H9 (cell line): ENCODE results near the gene CCDC86. TPM values are rescaled to one million over a fixed set of nuclear protein-coding genes. Genes with fewer than 3 reads are reported as not detected.

ENCODE experiments used
- DNase-seq: peaks from one replicate; pipeline ENCODE4 v3.0.0-alpha.2; 2017
- H2AFZ ChIP-seq: one replicate; pipeline ENCODE4 v1.6.1; 2013; ENCODE audit warnings: mild to moderate bottlenecking, low read length, control low read depth, moderate library complexity
- H2AK5ac ChIP-seq: 2 replicates; pipeline ENCODE4 v1.6.1; 2013; ENCODE audit warnings: low read length, control low read depth, mixed read lengths; ENCODE audit not compliant: insufficient read length
- H2BK120ac ChIP-seq: one replicate; pipeline ENCODE4 v1.6.1; 2013; ENCODE audit warnings: low read depth, mild to moderate bottlenecking, low read length, control low read depth, inconsistent platforms; ENCODE audit not compliant: poor library complexity, severe bottlenecking
- H2BK12ac ChIP-seq: 2 replicates; pipeline ENCODE4 v1.6.1; 2013; ENCODE audit warnings: low read length, control low read depth, mixed read lengths, low read depth; ENCODE audit not compliant: insufficient read length
- H2BK15ac ChIP-seq: 2 replicates; pipeline ENCODE4 v1.6.1; 2013; ENCODE audit warnings: low read depth, low read length, control low read depth
- H2BK20ac ChIP-seq: one replicate; pipeline ENCODE4 v1.6.1; 2013; ENCODE audit warnings: low read depth, mild to moderate bottlenecking, low read length, control low read depth, inconsistent platforms; ENCODE audit not compliant: poor library complexity, severe bottlenecking
- H2BK5ac ChIP-seq: 2 replicates; pipeline ENCODE4 v1.6.1; 2013; ENCODE audit warnings: low read length, control low read depth, mixed read lengths; ENCODE audit not compliant: insufficient read length
- H3K14ac ChIP-seq: 2 replicates; pipeline ENCODE4 v1.6.1; 2013; ENCODE audit warnings: low read length, control low read depth; ENCODE audit not compliant: insufficient read depth
- H3K18ac ChIP-seq: 2 replicates; pipeline ENCODE4 v1.6.1; 2013; ENCODE audit warnings: low read depth, mild to moderate bottlenecking, mixed read lengths, low read length, control low read depth; ENCODE audit not compliant: insufficient read length
- H3K23ac ChIP-seq: 2 replicates; pipeline ENCODE4 v1.6.1; 2013; ENCODE audit warnings: low read length, control low read depth, mixed read lengths, low read depth; ENCODE audit not compliant: insufficient read length
- H3K23me2 ChIP-seq: 2 replicates; pipeline ENCODE4 v1.6.1; 2013; ENCODE audit warnings: low read depth, mild to moderate bottlenecking, mixed read lengths, low read length, control low read depth; ENCODE audit not compliant: insufficient read length, poor library complexity, severe bottlenecking
- H3K27ac ChIP-seq: 2 replicates; pipeline ENCODE4 v1.5.1; 2013; ENCODE audit warnings: low read length, control low read depth, mixed read lengths, low read depth; ENCODE audit not compliant: insufficient read length
- H3K27me3 ChIP-seq: 2 replicates; pipeline ENCODE4 v1.6.1; 2013; ENCODE audit warnings: low read length, control low read depth, inconsistent platforms; ENCODE audit not compliant: insufficient read depth
- H3K4ac ChIP-seq: 2 replicates; pipeline ENCODE4 v1.6.1; 2013; ENCODE audit warnings: low read depth, mild to moderate bottlenecking, control low read depth, inconsistent platforms, low read length, moderate library complexity
- H3K4me1 ChIP-seq: 2 replicates; pipeline ENCODE4 v1.6.1; 2013; ENCODE audit warnings: low read length, control low read depth, inconsistent platforms; ENCODE audit not compliant: insufficient read depth
- H3K4me2 ChIP-seq: 2 replicates; pipeline ENCODE4 v1.6.1; 2013; ENCODE audit warnings: low read length, control low read depth, mixed read lengths; ENCODE audit not compliant: insufficient read length, insufficient read depth
- H3K56ac ChIP-seq: 2 replicates; pipeline ENCODE4 v1.6.1; 2013; ENCODE audit warnings: low read depth, mild to moderate bottlenecking, mixed read lengths, low read length, control low read depth; ENCODE audit not compliant: insufficient read length
- H3K79me1 ChIP-seq: 2 replicates; pipeline ENCODE4 v1.6.1; 2013; ENCODE audit warnings: low read depth, mild to moderate bottlenecking, moderate library complexity, low read length, control low read depth, inconsistent platforms; ENCODE audit not compliant: insufficient read depth, poor library complexity, severe bottlenecking
- H3K79me2 ChIP-seq: 2 replicates; pipeline ENCODE4 v1.6.1; 2013; ENCODE audit warnings: low read length, control low read depth, inconsistent platforms; ENCODE audit not compliant: insufficient read depth
- H3K9ac ChIP-seq: 2 replicates; pipeline ENCODE4 v1.6.1; 2013; ENCODE audit warnings: low read length, control low read depth, mixed read lengths; ENCODE audit not compliant: insufficient read length; ENCODE audit errors: extremely low read depth
- H3K9me3 ChIP-seq: one replicate; pipeline ENCODE4 v1.6.1; 2013; ENCODE audit warnings: low read depth, low read length, inconsistent platforms; ENCODE audit not compliant: control insufficient read depth
- H3T11ph ChIP-seq: one replicate; pipeline ENCODE4 v1.6.1; 2013; ENCODE audit warnings: mild to moderate bottlenecking, low read length, control low read depth, inconsistent platforms
- H4K20me1 ChIP-seq: one replicate; pipeline ENCODE4 v1.6.1; 2013; ENCODE audit not compliant: control insufficient read depth, insufficient read length, insufficient read depth
- H4K5ac ChIP-seq: 2 replicates; pipeline ENCODE4 v1.6.1; 2013; ENCODE audit warnings: low read depth, mild to moderate bottlenecking, mixed read lengths, low read length, control low read depth; ENCODE audit not compliant: insufficient read length
- H4K8ac ChIP-seq: replicated peaks from 2 replicates; pipeline ENCODE4 v1.6.1; 2013; ENCODE audit warnings: low read length, control low read depth, mixed read lengths, low read depth; ENCODE audit not compliant: insufficient read length
- H4K91ac ChIP-seq: 2 replicates; pipeline ENCODE4 v1.6.1; 2013; ENCODE audit warnings: low read depth, mild to moderate bottlenecking, moderate library complexity, mixed read lengths, low read length, control low read depth; ENCODE audit not compliant: insufficient read length
- H3K27ac Mint-ChIP-seq, 3 experiments: 2 replicates in 2 of 3; 3 replicates in 1 of 3; pipeline ENCODE4 v1.8.0; 2020 to 2021; ENCODE audit warnings: mixed read lengths in 3 of 3, mild to moderate bottlenecking in 1 of 3, moderate library complexity in 1 of 3
- H3K27me3 Mint-ChIP-seq: 2 replicates; pipeline ENCODE4 v1.8.0; 2021; ENCODE audit warnings: low read depth, mild to moderate bottlenecking, moderate library complexity, mixed read lengths
- H3K36me3 Mint-ChIP-seq, 3 experiments: 2 replicates in 2 of 3; 3 replicates in 1 of 3; pipeline ENCODE4 v1.8.0; 2020 to 2021; ENCODE audit warnings: low read depth in 3 of 3, mixed read lengths in 3 of 3; ENCODE audit not compliant: insufficient read depth in 1 of 3
- H3K4me1 Mint-ChIP-seq, 2 experiments: 2 replicates each; pipeline ENCODE4 v1.8.0; 2020; ENCODE audit warnings: mixed read lengths in 2 of 2
- H3K4me3 Mint-ChIP-seq, 2 experiments: 2 replicates in 1 of 2; 3 replicates in 1 of 2; pipeline ENCODE4 v1.8.0; 2020 to 2021; ENCODE audit warnings: mild to moderate bottlenecking in 2 of 2, mixed read lengths in 2 of 2, moderate library complexity in 1 of 2
- H3K9me3 Mint-ChIP-seq, 2 experiments: 2 replicates in 1 of 2; 3 replicates in 1 of 2; pipeline ENCODE4 v1.8.0; 2020; ENCODE audit warnings: mild to moderate bottlenecking in 2 of 2, mixed read lengths in 2 of 2, moderate library complexity in 1 of 2
- WGBS: extraction: QIAGEN DNeasy Blood & Tissue Kit; methylation state at CpG from one replicate; pipeline ENCODE4 v1.1.7; 2013; ENCODE audit warnings: missing lambda C conversion rate, low lambda C conversion rate, mixed read lengths; ENCODE audit not compliant: insufficient read length; ENCODE audit errors: extremely low coverage; 5-methylcytosine and 5-hydroxymethylcytosine counted together
- long read RNA-seq: library from polyadenylated mRNA; unstranded; transcript quantifications from one replicate; pipeline ENCODE4 v2.0.0, GENCODE V29; 2020
- total RNA-seq: library from RNA; stranded (reverse); gene quantifications from 2 replicates; pipeline ENCODE4 v1.2.1, GENCODE V29; 2021
- TF ChIP-seq, protein P1 (sequence below): fragments of 200-600 bp; sonication (generic); conservative IDR thresholded peaks from 3 replicates; pipeline ENCODE4 v1.8.0; 2021; ENCODE audit warnings: antibody characterized with exemption, mild to moderate bottlenecking

Gene CCDC86, protein sequence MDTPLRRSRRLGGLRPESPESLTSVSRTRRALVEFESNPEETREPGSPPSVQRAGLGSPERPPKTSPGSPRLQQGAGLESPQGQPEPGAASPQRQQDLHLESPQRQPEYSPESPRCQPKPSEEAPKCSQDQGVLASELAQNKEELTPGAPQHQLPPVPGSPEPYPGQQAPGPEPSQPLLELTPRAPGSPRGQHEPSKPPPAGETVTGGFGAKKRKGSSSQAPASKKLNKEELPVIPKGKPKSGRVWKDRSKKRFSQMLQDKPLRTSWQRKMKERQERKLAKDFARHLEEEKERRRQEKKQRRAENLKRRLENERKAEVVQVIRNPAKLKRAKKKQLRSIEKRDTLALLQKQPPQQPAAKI
- 82.3 and 84.3 TPM in 2 replicates for total RNA-seq
- long read RNA-seq, transcript CCDC86-201 (4 exons, 1,893 nt), result major isoform, 609 of 623 reads
- long read RNA-seq, partial matches to known transcripts, result 1 of 623 reads
- long read RNA-seq, other reads (novel, unspliced or antisense), result 7 of 623 reads

DNA sequence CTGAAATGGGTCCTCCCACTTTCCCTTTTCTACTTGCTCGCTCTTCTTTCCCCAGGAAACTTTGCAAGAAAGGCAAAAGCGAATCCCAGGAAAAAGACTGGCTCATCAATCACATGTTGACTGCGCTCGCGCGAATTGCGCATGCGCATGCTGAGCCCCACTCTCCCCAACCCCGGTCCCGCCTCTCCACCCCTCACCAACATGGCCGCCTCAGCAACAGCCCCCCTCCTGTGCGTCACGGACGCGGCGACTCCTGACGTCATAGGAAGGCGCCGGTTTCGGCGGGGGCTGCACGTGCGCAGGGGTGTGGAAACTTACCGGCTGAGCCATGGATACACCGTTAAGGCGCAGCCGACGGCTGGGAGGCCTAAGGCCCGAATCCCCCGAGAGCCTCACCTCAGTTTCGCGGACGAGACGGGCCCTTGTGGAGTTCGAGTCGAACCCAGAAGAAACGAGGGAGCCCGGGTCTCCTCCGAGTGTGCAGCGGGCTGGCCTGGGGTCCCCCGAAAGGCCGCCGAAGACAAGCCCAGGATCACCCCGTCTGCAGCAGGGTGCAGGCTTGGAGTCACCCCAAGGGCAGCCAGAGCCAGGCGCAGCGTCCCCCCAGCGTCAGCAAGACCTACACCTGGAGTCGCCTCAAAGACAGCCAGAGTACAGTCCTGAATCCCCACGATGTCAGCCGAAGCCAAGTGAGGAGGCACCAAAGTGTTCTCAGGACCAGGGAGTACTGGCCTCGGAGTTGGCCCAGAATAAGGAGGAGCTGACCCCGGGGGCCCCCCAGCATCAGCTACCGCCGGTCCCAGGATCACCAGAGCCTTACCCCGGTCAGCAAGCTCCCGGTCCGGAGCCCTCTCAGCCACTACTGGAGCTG is at the start of gene CCDC86:
CCDC86 (plus strand) TSS at position 317 of the 871 bp plus-strand sequence; CDS start at position 329, 12 bp downstream.
- no CpG with 5 or more reads among the region's 57 CpGs for WGBS
- Histone ChIP-seq H2BK20ac (no peak within 1 kb of the TSS), H3T11ph (no peak within 1 kb of the TSS), H3K56ac (no peak within 1 kb of the TSS), H3K14ac (peak within 1 kb of the TSS; percentile 92), H2AK5ac (no peak within 1 kb of the TSS), H3K9ac (peak within 1 kb of the TSS; percentile 74), H3K4ac (no peak within 1 kb of the TSS; the same call in 1 of the 2 replicates), H3K27ac (peak within 1 kb of the TSS; percentile 21), H2AFZ (no peak within 1 kb of the TSS), H3K23ac (no peak within 1 kb of the TSS), H2BK15ac (no peak within 1 kb of the TSS), H4K8ac (no peak within 1 kb of the TSS), H2BK5ac (no peak within 1 kb of the TSS), H3K18ac (peak within 1 kb of the TSS; percentile 74), H4K20me1 (no peaks in the 10 kb centered on the region), H3K4me2 (peak within 1 kb of the TSS; percentile 88), H3K27me3 (no peaks in the 10 kb centered on the region), H4K5ac (peak within 1 kb of the TSS; percentile 49), H4K91ac (peak within 1 kb of the TSS; percentile 91), H3K79me1 (no peaks in the 10 kb centered on the region), H3K9me3 (no peaks in the 10 kb centered on the region), H2BK120ac (no peak within 1 kb of the TSS), H3K23me2 (peaks cover 14% of the 10 kb centered on the region), H3K79me2 (peaks cover 24% of the 10 kb centered on the region; the same call in 1 of the 2 replicates), H3K4me1 (peaks cover 8% of the 10 kb centered on the region; the same call in 1 of the 2 replicates), H2BK12ac (peak within 1 kb of the TSS; percentile 18)
- TF ChIP-seq, protein P1, sequence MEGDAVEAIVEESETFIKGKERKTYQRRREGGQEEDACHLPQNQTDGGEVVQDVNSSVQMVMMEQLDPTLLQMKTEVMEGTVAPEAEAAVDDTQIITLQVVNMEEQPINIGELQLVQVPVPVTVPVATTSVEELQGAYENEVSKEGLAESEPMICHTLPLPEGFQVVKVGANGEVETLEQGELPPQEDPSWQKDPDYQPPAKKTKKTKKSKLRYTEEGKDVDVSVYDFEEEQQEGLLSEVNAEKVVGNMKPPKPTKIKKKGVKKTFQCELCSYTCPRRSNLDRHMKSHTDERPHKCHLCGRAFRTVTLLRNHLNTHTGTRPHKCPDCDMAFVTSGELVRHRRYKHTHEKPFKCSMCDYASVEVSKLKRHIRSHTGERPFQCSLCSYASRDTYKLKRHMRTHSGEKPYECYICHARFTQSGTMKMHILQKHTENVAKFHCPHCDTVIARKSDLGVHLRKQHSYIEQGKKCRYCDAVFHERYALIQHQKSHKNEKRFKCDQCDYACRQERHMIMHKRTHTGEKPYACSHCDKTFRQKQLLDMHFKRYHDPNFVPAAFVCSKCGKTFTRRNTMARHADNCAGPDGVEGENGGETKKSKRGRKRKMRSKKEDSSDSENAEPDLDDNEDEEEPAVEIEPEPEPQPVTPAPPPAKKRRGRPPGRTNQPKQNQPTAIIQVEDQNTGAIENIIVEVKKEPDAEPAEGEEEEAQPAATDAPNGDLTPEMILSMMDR, result no peak
- Mint-ChIP-seq H3K27me3 (peaks cover 4% of the 10 kb centered on the region), H3K9me3 (no peaks in the 10 kb centered on the region; a peak in 2 of 5 replicates), H3K27ac (peak within 1 kb of the TSS; percentile 95 to 98 (median 95); a peak in 6 of 7 replicates), H3K4me3 (peak within 1 kb of the TSS; percentile 91 to 95), H3K4me1 (peaks cover 34 to 41% of the 10 kb centered on the region in 2 experiments), H3K36me3 (peaks cover 13 to 32% (median 17%) of the 10 kb centered on the region in 3 experiments)
- peak; percentile 96 for DNase-seq
